Measurements from ENCODE around the gene PANK3. TPM values are rescaled to one million over a fixed set of nuclear protein-coding genes. Genes with fewer than 3 reads are reported as not detected.

PANK3 gene
- total and polyA plus RNA-seq, 10 of the 15 experiments (the other 5 are each of a cell fraction or from before 2014, with no cell fraction given) = 4.7 to 43.7 (median 23.9) TPM

DNA sequence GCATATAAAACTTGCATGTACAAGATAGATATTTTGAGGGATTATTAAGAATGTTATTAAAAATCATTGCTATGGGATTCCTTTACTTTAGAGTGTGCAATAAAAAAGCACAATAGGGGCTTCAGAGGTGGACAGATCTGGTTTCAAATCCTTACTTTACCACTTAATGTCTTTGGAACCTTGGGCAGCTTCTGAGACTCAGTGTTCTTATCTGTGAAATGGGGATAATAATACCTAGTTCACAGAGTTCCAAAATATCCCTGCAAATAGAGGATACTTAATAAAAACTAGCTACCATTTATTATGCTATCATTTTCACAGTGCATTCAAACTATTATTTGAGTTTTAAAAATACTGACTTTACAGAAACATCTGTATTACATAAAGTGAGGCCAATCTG, 23.3 kb upstream of the PANK3 start:
- SMC1A ChIA-PET (ENCODE audit: uncharacterized antibody, unreplicated experiment) = interaction anchor here (1.3 kb wide), 1 partner anchor 11 kb away, joined by 3 read pairs; no protein-coding TSS in a partner anchor
- no peak for DNase-seq (ENCODE audit: low read depth, low spot score)
- TF ChIP-seq TAF1 (IDR thresholded peaks at IDR 0.05; ENCODE audit: borderline replicate concordance, low read depth, low read length) = no peak
- no peak for TF ChIP-seq IKZF1 (conservative IDR thresholded peaks at IDR 0.05)
- TF ChIP-seq MEF2B (IDR thresholded peaks at IDR 0.05; ENCODE audit: partially characterized antibody, poor library complexity, severe bottlenecking) = no peak
- TF ChIP-seq, protein P1, sequence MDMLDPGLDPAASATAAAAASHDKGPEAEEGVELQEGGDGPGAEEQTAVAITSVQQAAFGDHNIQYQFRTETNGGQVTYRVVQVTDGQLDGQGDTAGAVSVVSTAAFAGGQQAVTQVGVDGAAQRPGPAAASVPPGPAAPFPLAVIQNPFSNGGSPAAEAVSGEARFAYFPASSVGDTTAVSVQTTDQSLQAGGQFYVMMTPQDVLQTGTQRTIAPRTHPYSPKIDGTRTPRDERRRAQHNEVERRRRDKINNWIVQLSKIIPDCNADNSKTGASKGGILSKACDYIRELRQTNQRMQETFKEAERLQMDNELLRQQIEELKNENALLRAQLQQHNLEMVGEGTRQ (IDR thresholded peaks at IDR 0.05; ENCODE audit: borderline replicate concordance, low read depth, low read length) = no peak
- no peak for TF ChIP-seq YBX1 (IDR thresholded peaks at IDR 0.05)
- TF ChIP-seq ZNF622 (IDR thresholded peaks at IDR 0.05) = no peak
- TF ChIP-seq, protein P2, sequence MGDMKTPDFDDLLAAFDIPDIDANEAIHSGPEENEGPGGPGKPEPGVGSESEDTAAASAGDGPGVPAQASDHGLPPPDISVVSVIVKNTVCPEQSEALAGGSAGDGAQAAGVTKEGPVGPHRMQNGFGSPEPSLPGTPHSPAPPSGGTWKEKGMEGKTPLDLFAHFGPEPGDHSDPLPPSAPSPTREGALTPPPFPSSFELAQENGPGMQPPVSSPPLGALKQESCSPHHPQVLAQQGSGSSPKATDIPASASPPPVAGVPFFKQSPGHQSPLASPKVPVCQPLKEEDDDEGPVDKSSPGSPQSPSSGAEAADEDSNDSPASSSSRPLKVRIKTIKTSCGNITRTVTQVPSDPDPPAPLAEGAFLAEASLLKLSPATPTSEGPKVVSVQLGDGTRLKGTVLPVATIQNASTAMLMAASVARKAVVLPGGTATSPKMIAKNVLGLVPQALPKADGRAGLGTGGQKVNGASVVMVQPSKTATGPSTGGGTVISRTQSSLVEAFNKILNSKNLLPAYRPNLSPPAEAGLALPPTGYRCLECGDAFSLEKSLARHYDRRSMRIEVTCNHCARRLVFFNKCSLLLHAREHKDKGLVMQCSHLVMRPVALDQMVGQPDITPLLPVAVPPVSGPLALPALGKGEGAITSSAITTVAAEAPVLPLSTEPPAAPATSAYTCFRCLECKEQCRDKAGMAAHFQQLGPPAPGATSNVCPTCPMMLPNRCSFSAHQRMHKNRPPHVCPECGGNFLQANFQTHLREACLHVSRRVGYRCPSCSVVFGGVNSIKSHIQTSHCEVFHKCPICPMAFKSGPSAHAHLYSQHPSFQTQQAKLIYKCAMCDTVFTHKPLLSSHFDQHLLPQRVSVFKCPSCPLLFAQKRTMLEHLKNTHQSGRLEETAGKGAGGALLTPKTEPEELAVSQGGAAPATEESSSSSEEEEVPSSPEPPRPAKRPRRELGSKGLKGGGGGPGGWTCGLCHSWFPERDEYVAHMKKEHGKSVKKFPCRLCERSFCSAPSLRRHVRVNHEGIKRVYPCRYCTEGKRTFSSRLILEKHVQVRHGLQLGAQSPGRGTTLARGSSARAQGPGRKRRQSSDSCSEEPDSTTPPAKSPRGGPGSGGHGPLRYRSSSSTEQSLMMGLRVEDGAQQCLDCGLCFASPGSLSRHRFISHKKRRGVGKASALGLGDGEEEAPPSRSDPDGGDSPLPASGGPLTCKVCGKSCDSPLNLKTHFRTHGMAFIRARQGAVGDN (IDR thresholded peaks at IDR 0.05) = no peak
- no peak for TF ChIP-seq ASH2L (IDR thresholded peaks at IDR 0.05; ENCODE audit: borderline replicate concordance, low read depth)
- TF ChIP-seq SMC3 (IDR thresholded peaks at IDR 0.05; ENCODE audit: borderline replicate concordance, low read length) = no peak
- TF ChIP-seq PAX8 (IDR thresholded peaks at IDR 0.05) = no peak
- no peak for TF ChIP-seq RCOR1 (conservative IDR thresholded peaks at IDR 0.05; ENCODE audit: low read depth, low read length)
- TF ChIP-seq SUZ12 (IDR thresholded peaks at IDR 0.05; ENCODE audit: unreplicated experiment) = no peak
- TF ChIP-seq, protein P3, sequence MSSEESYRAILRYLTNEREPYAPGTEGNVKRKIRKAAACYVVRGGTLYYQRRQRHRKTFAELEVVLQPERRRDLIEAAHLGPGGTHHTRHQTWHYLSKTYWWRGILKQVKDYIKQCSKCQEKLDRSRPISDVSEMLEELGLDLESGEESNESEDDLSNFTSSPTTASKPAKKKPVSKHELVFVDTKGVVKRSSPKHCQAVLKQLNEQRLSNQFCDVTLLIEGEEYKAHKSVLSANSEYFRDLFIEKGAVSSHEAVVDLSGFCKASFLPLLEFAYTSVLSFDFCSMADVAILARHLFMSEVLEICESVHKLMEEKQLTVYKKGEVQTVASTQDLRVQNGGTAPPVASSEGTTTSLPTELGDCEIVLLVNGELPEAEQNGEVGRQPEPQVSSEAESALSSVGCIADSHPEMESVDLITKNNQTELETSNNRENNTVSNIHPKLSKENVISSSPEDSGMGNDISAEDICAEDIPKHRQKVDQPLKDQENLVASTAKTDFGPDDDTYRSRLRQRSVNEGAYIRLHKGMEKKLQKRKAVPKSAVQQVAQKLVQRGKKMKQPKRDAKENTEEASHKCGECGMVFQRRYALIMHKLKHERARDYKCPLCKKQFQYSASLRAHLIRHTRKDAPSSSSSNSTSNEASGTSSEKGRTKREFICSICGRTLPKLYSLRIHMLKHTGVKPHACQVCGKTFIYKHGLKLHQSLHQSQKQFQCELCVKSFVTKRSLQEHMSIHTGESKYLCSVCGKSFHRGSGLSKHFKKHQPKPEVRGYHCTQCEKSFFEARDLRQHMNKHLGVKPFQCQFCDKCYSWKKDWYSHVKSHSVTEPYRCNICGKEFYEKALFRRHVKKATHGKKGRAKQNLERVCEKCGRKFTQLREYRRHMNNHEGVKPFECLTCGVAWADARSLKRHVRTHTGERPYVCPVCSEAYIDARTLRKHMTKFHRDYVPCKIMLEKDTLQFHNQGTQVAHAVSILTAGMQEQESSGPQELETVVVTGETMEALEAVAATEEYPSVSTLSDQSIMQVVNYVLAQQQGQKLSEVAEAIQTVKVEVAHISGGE (CRISPR knock-in tag; IDR thresholded peaks at IDR 0.05) = no peak
- TF ChIP-seq ZNF384 (IDR thresholded peaks at IDR 0.05; ENCODE audit: borderline replicate concordance, low read depth, low read length) = no peak
- TF ChIP-seq NFXL1 (IDR thresholded peaks at IDR 0.05; ENCODE audit: borderline replicate concordance) = no peak
- TF ChIP-seq, protein P4, sequence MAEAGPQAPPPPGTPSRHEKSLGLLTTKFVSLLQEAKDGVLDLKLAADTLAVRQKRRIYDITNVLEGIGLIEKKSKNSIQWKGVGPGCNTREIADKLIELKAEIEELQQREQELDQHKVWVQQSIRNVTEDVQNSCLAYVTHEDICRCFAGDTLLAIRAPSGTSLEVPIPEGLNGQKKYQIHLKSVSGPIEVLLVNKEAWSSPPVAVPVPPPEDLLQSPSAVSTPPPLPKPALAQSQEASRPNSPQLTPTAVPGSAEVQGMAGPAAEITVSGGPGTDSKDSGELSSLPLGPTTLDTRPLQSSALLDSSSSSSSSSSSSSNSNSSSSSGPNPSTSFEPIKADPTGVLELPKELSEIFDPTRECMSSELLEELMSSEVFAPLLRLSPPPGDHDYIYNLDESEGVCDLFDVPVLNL (IDR thresholded peaks at IDR 0.05; ENCODE audit: low read depth, low read length) = no peak
- TF ChIP-seq ZSCAN29 (IDR thresholded peaks at IDR 0.05) = no peak

More for the DNA sequence above, 23.3 kb upstream of the PANK3 start:
- H2AFZ ChIP-seq (ENCODE audit: control insufficient read depth, low read depth, low read length) = no peak overlapping the region
- H3K79me2 ChIP-seq (ENCODE audit: control insufficient read depth, insufficient read depth, low read length) = no peaks in the 10 kb centered on the region
- no peaks in the 10 kb centered on the region for H3K36me3 ChIP-seq (ENCODE audit: control insufficient read depth in 2 of 2, insufficient read depth in 2 of 2, low read length in 1 of 2)
- H3K4me1 ChIP-seq (ENCODE audit: control insufficient read depth, insufficient read depth, low read length) = no peaks in the 10 kb centered on the region
- RAD21 ChIA-PET (ENCODE audit: unreplicated experiment) = no interaction called here
- CTCF ChIA-PET = interaction anchor here (0.8 kb wide), 1 partner anchor 12 kb away, joined by 3 read pairs; no protein-coding TSS in a partner anchor
- no peak overlapping the region for H3K9ac ChIP-seq (ENCODE audit: control insufficient read depth, insufficient read depth, low read length)
- H3K4me3 ChIP-seq = no peak overlapping the region
- POLR2A ChIA-PET = no interaction called here
- in situ Hi-C loops (cut with MboI) = no loop called here
- intact Hi-C loops (cut with micrococcal nuclease; ENCODE audit: unreplicated experiment) = no loop called here
- no peak overlapping the region for H3K27ac ChIP-seq (ENCODE audit: control insufficient read depth, insufficient read depth)
- BruUV-seq (replicated peaks) = no TSS peak
- no peak overlapping the region for H3K4me2 ChIP-seq (ENCODE audit: control insufficient read depth, insufficient read depth)
- H3K9me3 ChIP-seq (replicated peaks; ENCODE audit: control insufficient read depth, insufficient read depth, low read length) = no peaks in the 10 kb centered on the region; the same call in 2 of the 3 replicates
- FAIRE-seq (no peak), ATAC-seq (no peak)
- no peaks in the 10 kb centered on the region for H4K20me1 ChIP-seq (ENCODE audit: control insufficient read depth, insufficient read depth)
- H3K27me3 ChIP-seq (replicated peaks in 1 of 2; ENCODE audit: control insufficient read depth in 2 of 2, insufficient read depth in 2 of 2, low read length in 1 of 2) = no peaks in the 10 kb centered on the region
